ENCODE results near the gene NDRG2. TPM values are rescaled to one million over a fixed set of nuclear protein-coding genes. Genes with fewer than 3 reads are reported as not detected.
A peak's percentile ranks its signal among the peaks of the same experiment; 100 is the strongest.
"Not testable (repeated sequence)": the region's sequence is repeated elsewhere in the genome, so short reads cannot be mapped to it uniquely, and the experiment has no call there.

Gene NDRG2
- total and polyA plus RNA-seq, 9 donors = 99.9 to 203 (median 146) TPM

GRCh38 chr14:21016413-21017190 lies 8.3 kb downstream of the NDRG2 start:
- H3K27ac ChIP-seq (ENCODE audit: low read length) = no peak overlapping the region
- no peak overlapping the region for H3K4me3 ChIP-seq (ENCODE audit: low read length)
- H3K9me3 ChIP-seq (replicated peaks; ENCODE audit: control insufficient read depth, low read depth, low read length) = no peaks in the 10 kb centered on the region
- H3K27me3 ChIP-seq (ENCODE audit: control insufficient read depth, insufficient read depth, low read length) = no peaks in the 10 kb centered on the region
- 59% methylated on average over 3 of the region's 9 CpGs for WGBS (ENCODE audit: insufficient coverage)
- no peak for DNase-seq
- H3K4me1 ChIP-seq (ENCODE audit: control insufficient read depth, insufficient read depth, low read length) = peaks cover 8% of the 10 kb centered on the region
- peaks cover 54% of the 10 kb centered on the region for H3K36me3 ChIP-seq (ENCODE audit: control insufficient read depth, insufficient read depth, low read length)

- Histone ChIP-seq H3K27me3 (ENCODE audit: control insufficient read depth, insufficient read depth, low read length) (no peaks in the 10 kb centered on the region), H3K4me1 (ENCODE audit: control insufficient read depth, insufficient read depth, low read length) (peaks cover 8% of the 10 kb centered on the region), H3K27ac (ENCODE audit: low read length) (no peak overlapping the region), H3K4me3 (ENCODE audit: low read length) (no peak overlapping the region), H3K36me3 (ENCODE audit: control insufficient read depth, insufficient read depth, low read length) (peaks cover 41% of the 10 kb centered on the region), H3K9me3 (replicated peaks; ENCODE audit: control insufficient read depth, low read depth, low read length) (no peaks in the 10 kb centered on the region)
- WGBS (ENCODE audit: insufficient coverage) = 42% methylated on average over 5 of the region's 6 CpGs
- no peak for DNase-seq
These were observed 9.5 kb downstream of the NDRG2 start for GRCh38 chr14:21015312-21015711.

- peaks cover 8% of the 10 kb centered on the region for H3K4me1 ChIP-seq (ENCODE audit: control insufficient read depth, insufficient read depth, low read length)
- H3K36me3 ChIP-seq (ENCODE audit: control insufficient read depth, insufficient read depth, low read length) = peaks cover 38% of the 10 kb centered on the region
- peak; percentile 93 for DNase-seq
- 0% methylated on average over 1 of the region's 4 CpGs for WGBS (ENCODE audit: insufficient coverage)
- H3K27ac ChIP-seq (ENCODE audit: low read length) = no peak overlapping the region
- no peaks in the 10 kb centered on the region for H3K27me3 ChIP-seq (ENCODE audit: control insufficient read depth, insufficient read depth, low read length)
- H3K9me3 ChIP-seq (replicated peaks; ENCODE audit: control insufficient read depth, low read depth, low read length) = no peaks in the 10 kb centered on the region
- H3K4me3 ChIP-seq (ENCODE audit: low read length) = no peak overlapping the region
These were observed 10.1 kb downstream of the NDRG2 start for GRCh38 chr14:21014761-21015190.

GRCh38 chr14:21011136-21011535 lies 13.7 kb downstream of the NDRG2 start:
- Histone ChIP-seq H3K9me3 (replicated peaks; ENCODE audit: control insufficient read depth, low read depth, low read length) (no peaks in the 10 kb centered on the region), H3K36me3 (ENCODE audit: control insufficient read depth, insufficient read depth, low read length) (peaks cover 1% of the 10 kb centered on the region), H3K27me3 (ENCODE audit: control insufficient read depth, insufficient read depth, low read length) (no peaks in the 10 kb centered on the region), H3K4me1 (ENCODE audit: control insufficient read depth, insufficient read depth, low read length) (peaks cover 8% of the 10 kb centered on the region), H3K27ac (ENCODE audit: low read length) (no peak overlapping the region), H3K4me3 (ENCODE audit: low read length) (no peak overlapping the region)
- no peak for DNase-seq
- WGBS (ENCODE audit: insufficient coverage) = no CpG with 5 or more reads among the region's 1 CpG

- H3K4me3 ChIP-seq (ENCODE audit: low read length); H3K4me1 ChIP-seq (ENCODE audit: control insufficient read depth, insufficient read depth, low read length); DNase-seq; H3K27ac ChIP-seq (ENCODE audit: low read length); H3K9me3 ChIP-seq (replicated peaks; ENCODE audit: control insufficient read depth, low read depth, low read length); H3K27me3 ChIP-seq (ENCODE audit: control insufficient read depth, insufficient read depth, low read length); H3K36me3 ChIP-seq (ENCODE audit: control insufficient read depth, insufficient read depth, low read length): not testable (repeated sequence)
- WGBS (ENCODE audit: insufficient coverage) = no CpG with 5 or more reads among the region's 3 CpGs
These were observed 15.1 kb downstream of the NDRG2 start for GRCh38 chr14:21009721-21010120.

GRCh38 chr14:21003788-21004346 lies 21.0 kb downstream of the NDRG2 start:
- no peak overlapping the region for H3K4me3 ChIP-seq (ENCODE audit: low read length)
- H3K9me3 ChIP-seq (replicated peaks; ENCODE audit: control insufficient read depth, low read depth, low read length) = no peaks in the 10 kb centered on the region
- WGBS (ENCODE audit: insufficient coverage) = 76% methylated on average over 13 of the region's 14 CpGs
- DNase-seq = no peak
- no peaks in the 10 kb centered on the region for H3K27me3 ChIP-seq (ENCODE audit: control insufficient read depth, insufficient read depth, low read length)
- no peaks in the 10 kb centered on the region for H3K4me1 ChIP-seq (ENCODE audit: control insufficient read depth, insufficient read depth, low read length)
- H3K36me3 ChIP-seq (ENCODE audit: control insufficient read depth, insufficient read depth, low read length) = no peaks in the 10 kb centered on the region
- no peak overlapping the region for H3K27ac ChIP-seq (ENCODE audit: low read length)

- no peaks in the 10 kb centered on the region for H3K9me3 ChIP-seq (replicated peaks; ENCODE audit: control insufficient read depth, low read depth, low read length)
- H3K4me1 ChIP-seq (ENCODE audit: control insufficient read depth, insufficient read depth, low read length) = no peaks in the 10 kb centered on the region
- H3K36me3 ChIP-seq (ENCODE audit: control insufficient read depth, insufficient read depth, low read length) = peaks cover 10% of the 10 kb centered on the region
- H3K4me3 ChIP-seq (ENCODE audit: low read length) = no peak overlapping the region
- DNase-seq = no peak
- WGBS (ENCODE audit: insufficient coverage) = 55% methylated on average over 2 of the region's 7 CpGs
- no peaks in the 10 kb centered on the region for H3K27me3 ChIP-seq (ENCODE audit: control insufficient read depth, insufficient read depth, low read length)
- H3K27ac ChIP-seq (ENCODE audit: low read length) = no peak overlapping the region
These were observed 23.6 kb downstream of the NDRG2 start for GRCh38 chr14:21001218-21001617.

- Histone ChIP-seq H3K9me3 (replicated peaks; ENCODE audit: control insufficient read depth, low read depth, low read length) (no peaks in the 10 kb centered on the region), H3K4me1 (ENCODE audit: control insufficient read depth, insufficient read depth, low read length) (no peaks in the 10 kb centered on the region), H3K27ac (ENCODE audit: low read length) (no peak overlapping the region), H3K36me3 (ENCODE audit: control insufficient read depth, insufficient read depth, low read length) (peaks cover 26% of the 10 kb centered on the region), H3K27me3 (ENCODE audit: control insufficient read depth, insufficient read depth, low read length) (no peaks in the 10 kb centered on the region), H3K4me3 (ENCODE audit: low read length) (no peak overlapping the region)
- 58% methylated on average over 4 of the region's 4 CpGs for WGBS (ENCODE audit: insufficient coverage)
- DNase-seq = no peak
These were observed 25.3 kb downstream of the NDRG2 start for GRCh38 chr14:20999591-20999990.

GRCh38 chr14:20998674-20999366 lies 26.0 kb downstream of the NDRG2 start, which contains the start of gene SLC39A2:
SLC39A2 (plus strand) TSS chr14:20999293; CDS start chr14:20999447, 154 bp downstream.
- DNase-seq = no peak
- 17% methylated on average over 1 of the region's 6 CpGs for WGBS (ENCODE audit: insufficient coverage)
- Histone ChIP-seq H3K4me3 (ENCODE audit: low read length) (no peak within 1 kb of the TSS), H3K36me3 (ENCODE audit: control insufficient read depth, insufficient read depth, low read length) (peaks cover 34% of the 10 kb centered on the region), H3K9me3 (replicated peaks; ENCODE audit: control insufficient read depth, low read depth, low read length) (no peaks in the 10 kb centered on the region), H3K27ac (ENCODE audit: low read length) (no peak within 1 kb of the TSS), H3K27me3 (ENCODE audit: control insufficient read depth, insufficient read depth, low read length) (no peaks in the 10 kb centered on the region), H3K4me1 (ENCODE audit: control insufficient read depth, insufficient read depth, low read length) (no peaks in the 10 kb centered on the region)

GRCh38 chr14:20998139-20998538 lies 26.7 kb downstream of the NDRG2 start:
- Histone ChIP-seq H3K4me1 (ENCODE audit: control insufficient read depth, insufficient read depth, low read length) (no peaks in the 10 kb centered on the region), H3K4me3 (ENCODE audit: low read length) (no peak overlapping the region), H3K36me3 (ENCODE audit: control insufficient read depth, insufficient read depth, low read length) (peaks cover 37% of the 10 kb centered on the region), H3K27ac (ENCODE audit: low read length) (no peak overlapping the region), H3K27me3 (ENCODE audit: control insufficient read depth, insufficient read depth, low read length) (no peaks in the 10 kb centered on the region), H3K9me3 (replicated peaks; ENCODE audit: control insufficient read depth, low read depth, low read length) (no peaks in the 10 kb centered on the region)
- no CpG with 5 or more reads among the region's 3 CpGs for WGBS (ENCODE audit: insufficient coverage)
- DNase-seq = no peak

All from muscle of leg (tissue), 11 donors.